Natural killer cell (primary cell): ENCODE data around the gene RGS7BP. TPM values are rescaled to one million over a fixed set of nuclear protein-coding genes. Genes with fewer than 3 reads are reported as not detected.

Source experiments
- ATAC-seq, 3 donors: fragments of 150-1000 bp in 2 of 3; fragments of 200-7000 bp in 1 of 3; cut with Tn5 transposase; 1 replicate in 1 of 3; 2 replicates in 2 of 3; pipeline ENCODE4 v1.10.0; 2021; ENCODE audit warnings: mild to moderate bottlenecking in 2 of 3, moderate library complexity in 2 of 3
- DNase-seq, 2 donors: peaks; one replicate each; pipeline versions ENCODE4 v3.0.0 to v3.0.0-alpha.2; 2013 to 2021; ENCODE audit warnings: mixed read lengths in 1 of 2
- H3K27ac ChIP-seq: one replicate; pipeline ENCODE4 v1.5.1; 2013; ENCODE audit warnings: mild to moderate bottlenecking, low read length
- H3K27me3 ChIP-seq: one replicate; pipeline ENCODE4 v1.6.1; 2013; ENCODE audit warnings: low read length; ENCODE audit not compliant: control insufficient read depth, insufficient read depth
- H3K36me3 ChIP-seq: one replicate; pipeline ENCODE4 v1.6.1; 2013; ENCODE audit warnings: low read length; ENCODE audit not compliant: control insufficient read depth, insufficient read depth
- H3K4me1 ChIP-seq: one replicate; pipeline ENCODE4 v1.6.1; 2013; ENCODE audit warnings: low read length; ENCODE audit not compliant: control insufficient read depth, insufficient read depth
- H3K4me3 ChIP-seq: one replicate; pipeline ENCODE4 v1.5.1; 2013; ENCODE audit warnings: low read length
- H3K9me3 ChIP-seq: one replicate; pipeline ENCODE4 v1.6.1; 2013; ENCODE audit warnings: low read length; ENCODE audit not compliant: control insufficient read depth, insufficient read depth
- H3K27ac Mint-ChIP-seq, 2 donors: one replicate each; pipeline ENCODE4 v1.8.0; 2022; ENCODE audit warnings: mild to moderate bottlenecking in 2 of 2, mixed read lengths in 2 of 2, moderate library complexity in 1 of 2
- H3K27me3 Mint-ChIP-seq, 2 donors: one replicate each; pipeline ENCODE4 v1.8.0; 2022; ENCODE audit warnings: low read depth in 2 of 2, mixed read lengths in 2 of 2
- H3K36me3 Mint-ChIP-seq: one replicate; pipeline ENCODE4 v1.8.0; 2022; ENCODE audit warnings: mixed read lengths
- H3K4me1 Mint-ChIP-seq, 2 donors: one replicate each; pipeline ENCODE4 v1.8.0; 2022; ENCODE audit warnings: mixed read lengths in 2 of 2
- H3K4me3 Mint-ChIP-seq: one replicate; pipeline ENCODE4 v1.8.0; 2022; ENCODE audit warnings: mild to moderate bottlenecking, moderate library complexity, mixed read lengths
- H3K9me3 Mint-ChIP-seq, 2 donors: one replicate each; pipeline ENCODE4 v1.8.0; 2022; ENCODE audit warnings: mixed read lengths in 2 of 2
- WGBS: methylation state at CpG from one replicate; pipeline ENCODE4 v1.1.7; 2013; ENCODE audit warnings: missing lambda C conversion rate; ENCODE audit not compliant: insufficient coverage; 5-methylcytosine and 5-hydroxymethylcytosine counted together
- intact Hi-C: fragments of 100-400 bp; cut with micrococcal nuclease; formaldehyde crosslinking; loops from one replicate; pipeline ENCODE4 v1.14.2; 2022
- total RNA-seq, 4 donors: library from RNA; stranded (reverse); fragments of 120-200 nt in 1 of 4; gene quantifications; one replicate each; pipeline versions ENCODE4 v1.2.3 to v1.2.4, GENCODE V29; 2013 to 2022
- TF ChIP-seq, protein P1 (sequence below): fragments of 200-600 bp; IDR thresholded peaks from one replicate; pipeline ENCODE4 v1.8.0; 2022; ENCODE audit warnings: antibody characterized with exemption

Gene RGS7BP
- total RNA-seq, 3 donors from 2014 or later (not counting 1 experiment from before 2014, with no cell fraction given) = not detected

GRCh38 chr5:64509828-64510227 is 4.0 kb downstream of the RGS7BP start:
- Mint-ChIP-seq H3K27me3 (peaks cover 13 to 20% of the 10 kb centered on the region in 2 donors), H3K4me3 (no peak overlapping the region), H3K4me1 (no peaks in the 10 kb centered on the region), H3K9me3 (peaks cover 0 to 4% of the 10 kb centered on the region in 2 donors), H3K36me3 (no peaks in the 10 kb centered on the region), H3K27ac (no peak overlapping the region)
- Histone ChIP-seq H3K27me3 (peaks cover 7% of the 10 kb centered on the region), H3K4me3 (no peak overlapping the region), H3K27ac (no peak overlapping the region), H3K4me1 (no peaks in the 10 kb centered on the region), H3K36me3 (no peaks in the 10 kb centered on the region), H3K9me3 (no peaks in the 10 kb centered on the region)
- intact Hi-C loops = no loop called here
- no peak for ATAC-seq
- WGBS = 89% methylated on average over 3 of the region's 7 CpGs
- no peak for DNase-seq
- TF ChIP-seq, protein P1, sequence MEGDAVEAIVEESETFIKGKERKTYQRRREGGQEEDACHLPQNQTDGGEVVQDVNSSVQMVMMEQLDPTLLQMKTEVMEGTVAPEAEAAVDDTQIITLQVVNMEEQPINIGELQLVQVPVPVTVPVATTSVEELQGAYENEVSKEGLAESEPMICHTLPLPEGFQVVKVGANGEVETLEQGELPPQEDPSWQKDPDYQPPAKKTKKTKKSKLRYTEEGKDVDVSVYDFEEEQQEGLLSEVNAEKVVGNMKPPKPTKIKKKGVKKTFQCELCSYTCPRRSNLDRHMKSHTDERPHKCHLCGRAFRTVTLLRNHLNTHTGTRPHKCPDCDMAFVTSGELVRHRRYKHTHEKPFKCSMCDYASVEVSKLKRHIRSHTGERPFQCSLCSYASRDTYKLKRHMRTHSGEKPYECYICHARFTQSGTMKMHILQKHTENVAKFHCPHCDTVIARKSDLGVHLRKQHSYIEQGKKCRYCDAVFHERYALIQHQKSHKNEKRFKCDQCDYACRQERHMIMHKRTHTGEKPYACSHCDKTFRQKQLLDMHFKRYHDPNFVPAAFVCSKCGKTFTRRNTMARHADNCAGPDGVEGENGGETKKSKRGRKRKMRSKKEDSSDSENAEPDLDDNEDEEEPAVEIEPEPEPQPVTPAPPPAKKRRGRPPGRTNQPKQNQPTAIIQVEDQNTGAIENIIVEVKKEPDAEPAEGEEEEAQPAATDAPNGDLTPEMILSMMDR = no peak

GRCh38 chr5:64513492-64513891 is 7.7 kb downstream of the RGS7BP start:
- Mint-ChIP-seq H3K36me3 (no peaks in the 10 kb centered on the region), H3K4me1 (no peaks in the 10 kb centered on the region), H3K4me3 (no peak overlapping the region), H3K9me3 (peaks cover 2 to 3% of the 10 kb centered on the region in 2 donors), H3K27me3 (peaks cover 0 to 3% of the 10 kb centered on the region in 2 donors), H3K27ac (no peak overlapping the region)
- no peak for DNase-seq
- TF ChIP-seq, protein P1 = no peak
- H3K27me3 ChIP-seq = no peaks in the 10 kb centered on the region
- intact Hi-C loops = no loop called here
- 73% methylated on average over 4 of the region's 5 CpGs for WGBS
- H3K4me3 ChIP-seq = no peak overlapping the region
- no peaks in the 10 kb centered on the region for H3K9me3 ChIP-seq
- no peak for ATAC-seq
- no peak overlapping the region for H3K27ac ChIP-seq
- no peaks in the 10 kb centered on the region for H3K36me3 ChIP-seq
- no peaks in the 10 kb centered on the region for H3K4me1 ChIP-seq

DNA sequence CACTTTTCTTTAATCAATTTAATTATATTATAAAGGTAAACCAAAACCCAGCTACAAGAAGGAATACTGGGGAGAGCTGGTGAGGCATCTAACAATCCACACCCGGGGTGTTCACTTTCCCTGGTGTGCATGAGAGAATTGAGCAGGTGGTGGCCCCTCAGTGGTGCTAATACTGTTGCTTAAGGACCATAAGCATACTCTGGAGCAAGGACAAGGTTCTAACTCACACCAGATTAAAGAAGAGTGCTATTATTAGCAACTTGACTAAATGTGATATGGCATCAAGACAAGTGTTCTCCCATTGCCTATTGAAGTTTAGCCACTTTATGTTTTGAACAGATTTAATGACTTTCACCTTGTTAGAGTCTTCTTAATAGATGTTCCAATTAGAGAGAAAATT is 8.8 kb downstream of the RGS7BP start:
- ATAC-seq = no peak
- no peaks in the 10 kb centered on the region for H3K4me1 Mint-ChIP-seq
- WGBS = 70% methylated on average over 1 of the region's 1 CpG
- TF ChIP-seq, protein P1 = no peak
- intact Hi-C loops = no loop called here
- H3K27me3 ChIP-seq = no peaks in the 10 kb centered on the region
- no peaks in the 10 kb centered on the region for H3K36me3 ChIP-seq
- H3K27me3 Mint-ChIP-seq = no peaks in the 10 kb centered on the region
- peaks cover 3 to 4% of the 10 kb centered on the region in 2 donors for H3K9me3 Mint-ChIP-seq
- no peak overlapping the region for H3K27ac ChIP-seq
- no peak for DNase-seq
- H3K9me3 ChIP-seq = no peaks in the 10 kb centered on the region
- no peak overlapping the region for H3K27ac Mint-ChIP-seq
- H3K4me3 Mint-ChIP-seq = no peak overlapping the region
- no peak overlapping the region for H3K4me3 ChIP-seq
- no peaks in the 10 kb centered on the region for H3K36me3 Mint-ChIP-seq
- no peaks in the 10 kb centered on the region for H3K4me1 ChIP-seq

DNA sequence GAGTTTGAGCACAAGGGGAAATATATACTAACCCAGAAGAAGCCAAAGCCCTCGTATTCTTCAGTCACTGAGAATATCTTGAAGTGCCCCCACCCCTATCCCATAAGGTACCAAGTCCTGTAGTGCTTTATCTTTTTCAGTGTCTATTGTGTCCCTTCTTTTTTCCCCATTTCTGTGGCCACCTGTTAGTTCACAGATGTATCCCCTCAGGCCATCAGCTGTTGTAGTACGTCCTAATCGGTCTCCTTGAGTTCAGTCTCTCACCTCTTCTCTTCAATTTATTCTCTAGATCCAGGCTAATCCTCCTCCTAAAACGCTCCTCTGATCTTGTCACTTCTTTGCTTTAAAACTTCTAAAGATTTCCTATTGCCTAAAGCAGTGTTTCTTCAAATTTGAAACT is 10.4 kb downstream of the RGS7BP start:
- Mint-ChIP-seq H3K27me3 (no peaks in the 10 kb centered on the region), H3K9me3 (peaks cover 3 to 4% of the 10 kb centered on the region in 2 donors), H3K36me3 (no peaks in the 10 kb centered on the region), H3K4me3 (no peak overlapping the region), H3K4me1 (no peaks in the 10 kb centered on the region), H3K27ac (no peak overlapping the region)
- Histone ChIP-seq H3K36me3 (no peaks in the 10 kb centered on the region), H3K4me3 (no peak overlapping the region), H3K4me1 (no peaks in the 10 kb centered on the region), H3K9me3 (no peaks in the 10 kb centered on the region), H3K27me3 (no peaks in the 10 kb centered on the region), H3K27ac (no peak overlapping the region)
- 86% methylated on average over 4 of the region's 4 CpGs for WGBS
- DNase-seq (no peak), ATAC-seq (no peak)
- TF ChIP-seq, protein P1 = no peak
- intact Hi-C loops = no loop called here
